GM12864 (cell line): ENCODE results near the gene ARHGAP27.

ENCODE experiments used
- DNase-seq: peaks from one replicate; pipeline ENCODE4 v3.0.0-alpha.2; 2011; ENCODE audit warnings: low read depth
- H3K4me3 ChIP-seq: 2 replicates; pipeline ENCODE4 v1.5.1; 2011; ENCODE audit warnings: mild to moderate bottlenecking, low read depth, low read length, control low read depth
- TF ChIP-seq, protein P1 (sequence below): IDR thresholded peaks from 2 replicates; pipeline ENCODE4 v1.5.1; 2011; ENCODE audit warnings: low read depth, mild to moderate bottlenecking, moderate library complexity, low read length, control low read depth, inconsistent platforms; ENCODE audit errors: missing control alignments

ARHGAP27 gene

DNA sequence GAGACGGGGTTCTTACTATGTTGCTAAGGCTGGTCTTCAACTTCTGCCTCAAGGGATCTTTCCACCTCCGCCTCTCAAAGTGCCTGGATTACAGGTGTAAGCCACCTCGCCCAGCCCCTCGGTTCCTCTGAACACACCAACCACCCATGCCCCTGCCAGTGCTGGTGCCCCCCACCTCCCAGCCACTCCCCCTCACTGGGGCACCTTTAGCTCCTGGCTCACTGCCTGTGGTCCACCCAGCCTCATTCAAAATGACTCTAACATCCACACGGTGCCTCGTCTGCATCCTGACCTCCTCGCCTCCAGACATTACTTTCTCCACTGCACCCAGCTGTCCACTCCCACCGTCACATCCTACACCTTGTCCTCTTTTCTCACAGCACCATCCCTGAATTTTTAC lies 55.3 kb downstream of the ARHGAP27 start:
- no peak for DNase-seq
- TF ChIP-seq, protein P1, sequence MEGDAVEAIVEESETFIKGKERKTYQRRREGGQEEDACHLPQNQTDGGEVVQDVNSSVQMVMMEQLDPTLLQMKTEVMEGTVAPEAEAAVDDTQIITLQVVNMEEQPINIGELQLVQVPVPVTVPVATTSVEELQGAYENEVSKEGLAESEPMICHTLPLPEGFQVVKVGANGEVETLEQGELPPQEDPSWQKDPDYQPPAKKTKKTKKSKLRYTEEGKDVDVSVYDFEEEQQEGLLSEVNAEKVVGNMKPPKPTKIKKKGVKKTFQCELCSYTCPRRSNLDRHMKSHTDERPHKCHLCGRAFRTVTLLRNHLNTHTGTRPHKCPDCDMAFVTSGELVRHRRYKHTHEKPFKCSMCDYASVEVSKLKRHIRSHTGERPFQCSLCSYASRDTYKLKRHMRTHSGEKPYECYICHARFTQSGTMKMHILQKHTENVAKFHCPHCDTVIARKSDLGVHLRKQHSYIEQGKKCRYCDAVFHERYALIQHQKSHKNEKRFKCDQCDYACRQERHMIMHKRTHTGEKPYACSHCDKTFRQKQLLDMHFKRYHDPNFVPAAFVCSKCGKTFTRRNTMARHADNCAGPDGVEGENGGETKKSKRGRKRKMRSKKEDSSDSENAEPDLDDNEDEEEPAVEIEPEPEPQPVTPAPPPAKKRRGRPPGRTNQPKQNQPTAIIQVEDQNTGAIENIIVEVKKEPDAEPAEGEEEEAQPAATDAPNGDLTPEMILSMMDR, result no peak
- no peak overlapping the region for H3K4me3 ChIP-seq

DNA sequence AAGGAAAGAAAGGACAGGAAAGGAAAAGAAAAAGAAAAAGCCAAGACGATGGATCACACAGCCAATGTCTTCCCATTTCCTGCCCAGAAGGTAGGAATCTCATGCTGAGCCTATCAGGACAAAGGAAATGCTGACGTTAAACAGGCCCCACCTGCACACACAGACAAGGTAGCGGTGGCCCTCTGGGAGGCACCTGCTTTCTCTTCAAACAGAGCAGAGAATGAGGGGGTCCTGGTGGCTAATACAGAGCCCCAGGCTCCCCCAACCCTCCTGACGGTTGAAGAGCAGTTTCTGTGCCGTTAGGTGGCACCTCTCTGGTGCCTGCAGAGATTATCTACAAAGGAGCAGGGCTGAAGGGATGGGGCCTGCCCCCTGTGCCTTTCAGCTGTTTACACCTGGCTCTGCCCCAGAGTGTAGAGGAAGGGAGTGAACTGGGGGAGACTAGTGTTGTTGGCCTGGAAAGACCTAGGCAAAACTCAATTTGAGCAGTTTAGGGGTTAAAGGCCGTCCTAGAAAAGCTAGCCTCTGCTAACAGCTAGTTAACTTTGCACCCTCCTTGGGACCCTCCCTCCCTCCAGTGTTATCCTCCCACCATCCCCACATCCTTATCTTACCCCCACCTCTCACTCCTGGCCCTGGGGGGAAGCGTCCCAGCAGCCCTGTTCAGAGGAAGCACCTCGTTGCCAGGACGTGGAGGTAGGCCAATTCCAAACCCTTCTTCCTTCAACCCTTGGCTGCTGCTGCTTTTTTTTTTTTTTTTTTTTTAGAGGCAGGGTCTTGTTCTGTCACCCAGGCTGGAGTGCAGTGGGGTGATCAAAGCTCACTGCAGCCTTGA lies 56.3 kb downstream of the ARHGAP27 start:
- H3K4me3 ChIP-seq, result no peak overlapping the region
- TF ChIP-seq, protein P1, result no peak
- no peak for DNase-seq

DNA sequence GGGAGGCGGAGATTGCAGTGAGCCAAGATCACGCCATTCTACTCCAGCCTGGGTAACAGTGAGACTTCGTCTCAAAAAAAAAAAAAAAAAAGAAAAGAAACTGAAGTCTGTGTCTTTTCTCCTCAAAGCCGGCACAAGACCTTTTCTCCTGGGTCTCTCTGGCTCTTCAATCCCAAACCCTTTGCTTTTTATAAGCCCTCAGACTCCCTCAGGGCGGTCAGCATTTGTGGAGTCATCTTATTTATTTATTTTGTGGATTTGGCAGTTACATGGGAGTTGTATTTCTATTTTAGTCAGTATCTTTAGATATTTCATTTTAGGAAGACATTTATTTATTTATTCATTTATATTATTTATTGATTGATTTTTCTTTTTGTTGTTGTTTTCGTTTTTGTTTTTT lies 58.2 kb downstream of the ARHGAP27 start:
- TF ChIP-seq, protein P1, result no peak
- DNase-seq, result no peak
- H3K4me3 ChIP-seq, result no peak overlapping the region

DNA sequence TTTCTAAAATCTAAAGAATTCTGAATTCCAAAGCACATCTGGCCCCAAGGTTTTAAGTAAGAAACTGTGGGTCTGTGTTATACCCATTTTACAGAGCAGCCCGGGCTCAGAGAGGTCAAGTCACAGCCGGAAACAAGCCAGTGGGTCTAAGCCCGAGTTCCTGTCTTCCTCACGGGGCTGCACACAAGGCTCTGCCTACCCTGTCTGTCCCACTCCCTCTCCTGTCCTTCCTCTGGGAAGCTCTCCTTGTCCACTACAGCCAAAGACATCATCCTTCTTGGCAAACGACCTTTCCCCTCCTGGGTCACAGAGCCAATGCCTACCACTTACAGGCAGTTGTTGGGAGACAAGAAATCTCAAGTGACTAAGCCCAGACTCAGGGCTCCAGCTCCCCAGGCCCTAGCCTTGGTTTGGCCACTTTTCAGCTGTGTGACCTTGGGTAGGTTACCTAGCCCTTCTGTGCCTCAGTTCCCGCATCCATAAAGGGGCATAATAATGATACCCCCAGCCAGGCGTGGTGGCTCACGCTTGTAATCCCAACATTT lies 60.3 kb downstream of the ARHGAP27 start:
- TF ChIP-seq, protein P1, result no peak
- DNase-seq, result no peak
- H3K4me3 ChIP-seq, result no peak overlapping the region

DNA sequence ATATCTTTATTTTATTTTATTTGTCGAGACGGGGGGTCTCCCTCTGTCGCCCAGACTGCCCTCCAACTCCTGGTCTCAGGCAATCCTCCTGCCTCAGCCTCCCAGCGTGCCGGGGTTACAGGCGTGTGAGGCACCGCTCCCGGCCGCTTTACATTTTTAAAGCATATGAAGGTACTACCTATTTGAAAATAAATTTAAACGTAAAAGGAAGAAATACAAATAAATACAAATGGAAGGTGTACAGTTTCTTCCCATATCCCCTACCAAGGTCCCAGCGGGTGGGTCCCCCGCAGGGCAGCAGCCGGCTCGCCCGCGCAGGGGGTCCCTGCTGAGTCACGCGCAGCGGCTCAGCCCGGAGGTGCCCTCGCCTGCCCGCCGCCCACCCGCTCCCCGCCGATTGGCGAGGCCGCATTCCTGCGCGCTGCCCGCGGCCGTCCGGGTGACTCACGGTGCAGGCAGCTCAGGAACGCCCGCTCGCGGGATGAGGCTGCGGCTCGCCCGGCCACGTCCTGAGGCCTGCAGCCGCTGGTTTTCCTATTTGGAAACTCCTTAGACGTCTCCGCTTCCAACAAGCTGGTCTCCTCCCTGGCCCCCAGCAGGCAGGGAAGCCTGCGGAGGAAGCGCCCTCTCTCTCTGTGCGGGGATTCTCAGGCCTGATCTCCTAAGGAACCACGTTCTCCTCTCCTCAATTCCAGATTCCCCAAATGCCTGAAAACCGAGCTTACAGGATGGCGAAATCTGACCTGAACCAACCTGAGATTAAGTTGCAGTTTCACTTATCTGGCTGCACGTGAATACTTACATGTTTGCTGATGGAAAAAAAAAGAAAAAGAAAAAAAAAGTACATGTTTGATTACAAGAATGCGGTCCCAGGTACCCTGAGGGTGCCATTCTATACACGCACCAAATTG lies 61.0 kb downstream of the ARHGAP27 start:
- DNase-seq, result no peak
- TF ChIP-seq, protein P1, result no peak
- no peak overlapping the region for H3K4me3 ChIP-seq

DNA sequence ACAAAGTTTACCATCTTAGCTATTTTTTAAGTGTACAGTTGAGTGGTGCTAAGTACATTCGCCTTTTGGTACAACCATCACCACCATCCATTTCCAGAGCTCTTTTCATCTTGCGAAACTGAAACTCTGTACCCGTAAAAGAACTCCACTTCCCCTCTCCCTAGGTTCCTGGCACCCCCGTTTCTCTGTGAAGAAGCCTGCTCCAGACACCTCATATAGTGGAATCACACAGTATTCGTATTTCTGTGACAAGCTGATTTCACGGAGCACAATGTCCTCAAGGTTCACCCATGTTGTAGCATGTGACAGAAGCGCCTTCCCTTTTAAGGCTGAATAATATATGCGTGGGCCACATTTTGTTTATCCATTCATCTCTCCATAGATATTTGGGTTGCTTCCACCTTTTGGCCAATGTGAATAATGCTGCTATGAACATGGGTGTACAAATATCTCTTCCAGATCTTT lies 61.7 kb downstream of the ARHGAP27 start:
- TF ChIP-seq, protein P1, result no peak
- no peak overlapping the region for H3K4me3 ChIP-seq
- DNase-seq, result no peak
